AG08396 (cell line): Measurements from ENCODE around the gene CREB3L2.

Source experiments
- DNase-seq: peaks from one replicate; pipeline ENCODE4 v3.0.0; 2012; ENCODE audit warnings: low spot score, mixed read lengths

CREB3L2 gene

GRCh38 chr7:137871170-137871915, 130.5 kb downstream of the CREB3L2 start:
- no peak for DNase-seq

- no peak for DNase-seq
Measured at GRCh38 chr7:137870684-137871083, 131.2 kb downstream of the CREB3L2 start.

- no peak for DNase-seq
Measured at GRCh38 chr7:137870078-137870477, 131.8 kb downstream of the CREB3L2 start.

- no peak for DNase-seq
Measured at GRCh38 chr7:137869260-137869659, 132.6 kb downstream of the CREB3L2 start.

- DNase-seq, result no peak
Measured at GRCh38 chr7:137867289-137867688, 134.6 kb downstream of the CREB3L2 start.

- DNase-seq, result no peak
Measured at GRCh38 chr7:137865764-137866163, 136.1 kb downstream of the CREB3L2 start.

GRCh38 chr7:137862964-137863363, 138.9 kb downstream of the CREB3L2 start:
- DNase-seq, result no peak

- DNase-seq, result no peak
Measured at GRCh38 chr7:137862358-137862757, 139.5 kb downstream of the CREB3L2 start.

- no peak for DNase-seq
Measured at GRCh38 chr7:137860542-137860941, 141.3 kb downstream of the CREB3L2 start.

GRCh38 chr7:137853053-137853452, 148.8 kb downstream of the CREB3L2 start:
- DNase-seq, result no peak

GRCh38 chr7:137852108-137852507, 149.8 kb downstream of the CREB3L2 start:
- no peak for DNase-seq

- DNase-seq, result no peak
Measured at GRCh38 chr7:137850972-137851945, 150.6 kb downstream of the CREB3L2 start.

- DNase-seq, result no peak
Measured at GRCh38 chr7:137850571-137850970, 151.3 kb downstream of the CREB3L2 start.

- no peak for DNase-seq
Measured at GRCh38 chr7:137848095-137848494, 153.8 kb downstream of the CREB3L2 start.

GRCh38 chr7:137847568-137848050, 154.3 kb downstream of the CREB3L2 start:
- DNase-seq, result no peak

GRCh38 chr7:137846827-137847567, 154.9 kb downstream of the CREB3L2 start, which contains the start of gene DGKI:
Gene DGKI, minus strand, starts transcription at chr7:137846974.
- DNase-seq, result peak; percentile 79

GRCh38 chr7:137846549-137846826, 155.4 kb downstream of the CREB3L2 start:
- DNase-seq, result no peak

- no peak for DNase-seq
Measured at GRCh38 chr7:137844677-137845425, 157.0 kb downstream of the CREB3L2 start.

GRCh38 chr7:137839903-137840779, 161.7 kb downstream of the CREB3L2 start:
- DNase-seq, result no peak

- no peak for DNase-seq
Measured at GRCh38 chr7:137838706-137839315, 163.1 kb downstream of the CREB3L2 start.
